Type B pancreatic cell (in vitro differentiated cells): ENCODE results near the gene ARHGEF7. TPM values are rescaled to one million over a fixed set of nuclear protein-coding genes. Genes with fewer than 3 reads are reported as not detected.

Experiments
- DNase-seq: peaks from one replicate; pipeline ENCODE4 v3.0.0; 2021; ENCODE audit warnings: mixed read lengths; ENCODE audit not compliant: unreplicated experiment; ENCODE audit errors: extremely low spot score
- H3K27ac Mint-ChIP-seq: 2 replicates; pipeline ENCODE4 v1.8.0; 2021; ENCODE audit warnings: mild to moderate bottlenecking, mixed read lengths
- H3K27me3 Mint-ChIP-seq: 2 replicates; pipeline ENCODE4 v1.8.0; 2021; ENCODE audit warnings: mixed read lengths
- H3K36me3 Mint-ChIP-seq: 2 replicates; pipeline ENCODE4 v1.8.0; 2021; ENCODE audit warnings: mixed read lengths
- H3K4me1 Mint-ChIP-seq: one replicate; pipeline ENCODE4 v1.8.0; 2021; ENCODE audit warnings: mixed read lengths; ENCODE audit not compliant: unreplicated experiment
- H3K4me3 Mint-ChIP-seq: 2 replicates; pipeline ENCODE4 v1.8.0; 2021; ENCODE audit warnings: mild to moderate bottlenecking, mixed read lengths
- H3K9me3 Mint-ChIP-seq: 2 replicates; pipeline ENCODE4 v1.8.0; 2021; ENCODE audit warnings: mixed read lengths
- CTCF ChIP-seq: fragments of 200-600 bp; sonication (generic); conservative IDR thresholded peaks from 2 replicates; pipeline ENCODE4 v1.5.0; 2021; ENCODE audit warnings: antibody characterized with exemption, mild to moderate bottlenecking
- total RNA-seq: library from RNA; stranded (reverse); gene quantifications from 2 replicates; pipeline ENCODE4 v1.2.1, GENCODE V29; 2021; ENCODE audit warnings: low replicate concordance

The ARHGEF7 gene
- total RNA-seq, 1 donor from 2014 or later, result 103 TPM

DNA sequence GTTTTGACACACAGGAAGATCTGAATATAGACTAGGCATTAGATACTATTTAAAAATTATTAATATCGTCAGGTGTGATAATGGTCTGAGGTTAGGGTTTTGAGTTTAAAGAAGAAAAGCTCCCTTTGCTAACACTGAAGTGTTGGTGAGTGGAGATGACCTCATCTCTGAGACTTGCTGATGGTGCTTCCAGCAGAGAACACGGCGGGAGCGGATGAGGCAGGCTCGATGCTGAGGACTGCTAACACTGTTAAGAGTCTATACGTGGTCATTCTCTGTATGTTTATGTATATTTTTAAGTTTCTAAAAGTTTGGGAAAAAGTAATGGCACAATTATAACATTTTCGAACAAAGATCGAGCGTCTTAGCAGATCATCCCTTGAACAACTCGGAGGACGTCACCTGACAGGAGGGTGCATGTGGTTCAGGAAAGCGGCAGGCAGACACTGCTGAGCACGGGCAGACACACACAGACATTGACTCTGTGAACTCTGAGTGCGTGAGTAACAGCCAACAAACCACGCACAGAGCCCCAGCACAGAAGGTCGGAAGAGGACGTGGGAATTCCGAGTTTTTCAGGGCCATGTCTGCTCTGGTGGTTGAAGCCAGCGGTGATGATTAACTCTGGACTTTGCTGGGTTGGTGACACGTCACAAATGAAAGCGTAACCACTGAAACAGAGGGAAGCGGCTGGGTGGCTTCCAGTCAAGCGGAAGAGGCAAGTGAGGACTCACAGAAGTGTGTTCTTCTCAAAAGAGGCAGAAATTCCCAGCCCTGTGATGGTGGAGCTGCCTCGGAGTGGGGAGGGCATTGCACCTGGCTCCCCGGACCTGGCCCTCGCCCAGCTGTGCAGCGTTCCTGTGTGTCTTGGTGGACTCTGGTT lies 113.4 kb downstream of the ARHGEF7 start:
- peak overlapping the region; percentile 40 for H3K4me3 Mint-ChIP-seq
- no peaks in the 10 kb centered on the region for H3K9me3 Mint-ChIP-seq
- no peak for DNase-seq
- no peak for TF ChIP-seq CTCF
- no peaks in the 10 kb centered on the region for H3K27me3 Mint-ChIP-seq
- peaks cover 32% of the 10 kb centered on the region for H3K4me1 Mint-ChIP-seq
- peak overlapping the region; percentile 23 for H3K27ac Mint-ChIP-seq
- H3K36me3 Mint-ChIP-seq, result peaks cover 48% of the 10 kb centered on the region

DNA sequence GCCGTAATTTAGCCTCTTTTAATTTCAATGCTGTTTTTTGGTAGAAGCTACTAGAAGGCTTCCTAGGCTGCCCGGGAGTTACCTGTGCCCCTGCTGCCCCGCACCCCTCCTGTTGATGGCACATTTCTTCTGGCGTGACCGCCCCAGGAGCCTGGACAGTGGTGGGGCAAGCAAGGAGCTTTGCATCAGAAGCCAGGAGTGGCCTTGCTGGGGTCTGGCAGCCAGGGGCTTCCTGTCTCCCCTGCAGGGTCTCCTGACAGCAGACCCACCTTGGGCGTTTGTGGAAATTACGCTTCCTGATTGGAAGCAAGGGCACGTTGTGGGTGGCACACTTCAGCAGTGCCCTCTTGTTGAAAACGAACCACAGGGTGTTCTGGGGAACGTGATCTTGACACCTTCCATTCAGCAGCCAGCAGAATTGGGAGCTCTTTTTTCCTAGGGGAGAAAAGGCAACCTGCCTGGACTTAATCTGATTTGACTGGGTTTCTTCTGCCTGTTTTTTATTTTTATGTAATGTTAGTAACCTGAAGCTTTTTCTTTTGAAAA lies 115.3 kb downstream of the ARHGEF7 start:
- H3K27me3 Mint-ChIP-seq, result no peaks in the 10 kb centered on the region
- no peak overlapping the region for H3K27ac Mint-ChIP-seq
- H3K9me3 Mint-ChIP-seq, result no peaks in the 10 kb centered on the region
- no peak overlapping the region for H3K4me3 Mint-ChIP-seq
- H3K4me1 Mint-ChIP-seq, result peaks cover 24% of the 10 kb centered on the region
- no peak for DNase-seq
- H3K36me3 Mint-ChIP-seq, result peaks cover 47% of the 10 kb centered on the region
- no peak for TF ChIP-seq CTCF

GRCh38 chr13:111232191-111232590 lies 117.1 kb downstream of the ARHGEF7 start:
- Mint-ChIP-seq H3K4me1 (peaks cover 10% of the 10 kb centered on the region), H3K27me3 (no peaks in the 10 kb centered on the region), H3K27ac (no peak overlapping the region), H3K36me3 (peaks cover 38% of the 10 kb centered on the region), H3K4me3 (no peak overlapping the region), H3K9me3 (no peaks in the 10 kb centered on the region)
- TF ChIP-seq CTCF, result no peak
- DNase-seq, result no peak

DNA sequence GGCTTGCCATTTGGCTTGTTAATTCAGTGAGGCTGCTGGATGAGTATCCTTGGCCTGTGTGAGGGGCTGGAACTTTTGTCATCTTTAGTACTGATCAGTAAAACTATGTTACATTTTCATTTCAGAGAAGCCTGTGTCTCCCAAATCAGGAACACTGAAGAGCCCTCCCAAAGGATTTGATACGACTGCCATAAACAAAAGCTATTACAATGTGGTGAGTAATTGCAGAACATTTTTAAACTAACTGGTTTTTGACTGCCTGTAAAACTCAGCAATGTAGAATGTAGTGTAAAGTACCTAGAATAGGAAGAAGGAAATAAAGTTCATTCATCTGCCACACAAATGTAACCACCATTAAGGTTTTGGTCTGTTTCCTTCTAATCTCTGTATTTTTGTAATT lies 118.0 kb downstream of the ARHGEF7 start:
- H3K36me3 Mint-ChIP-seq, result peaks cover 42% of the 10 kb centered on the region

More for the DNA sequence above, 118.0 kb downstream of the ARHGEF7 start:
- Mint-ChIP-seq H3K9me3 (no peaks in the 10 kb centered on the region), H3K4me3 (no peak overlapping the region), H3K27me3 (no peaks in the 10 kb centered on the region), H3K4me1 (peaks cover 5% of the 10 kb centered on the region), H3K27ac (no peak overlapping the region)
- no peak for TF ChIP-seq CTCF
- no peak for DNase-seq
